Measurements from ENCODE around the gene PILRB.
"Not testable (repeated sequence)": the region's sequence is repeated elsewhere in the genome, so short reads cannot be mapped to it uniquely, and the experiment has no call there.

PILRB gene

GRCh38 chr7:100364480-100364879 lies 6.6 kb downstream of the PILRB start:
- H3K4me3 ChIP-seq (ENCODE audit: low read length), result no peak overlapping the region
- H3K9me3 ChIP-seq (ENCODE audit: control insufficient read depth, insufficient read depth, low read length), result no peaks in the 10 kb centered on the region
- no peak for TF ChIP-seq EZH2phosphoT487 (IDR thresholded peaks at IDR 0.05; ENCODE audit: borderline replicate concordance, low read length)
- H3K27ac ChIP-seq (ENCODE audit: low read depth, low read length), result no peak overlapping the region
- H3K9me2 ChIP-seq (replicated peaks; ENCODE audit: control insufficient read depth, low read length), result no peaks in the 10 kb centered on the region
- H3K79me2 ChIP-seq (ENCODE audit: control insufficient read depth, low read length), result no peaks in the 10 kb centered on the region
- peaks cover 52% of the 10 kb centered on the region for H3K4me1 ChIP-seq (ENCODE audit: control insufficient read depth, low read length)
- no peaks in the 10 kb centered on the region for H4K20me1 ChIP-seq (ENCODE audit: control insufficient read depth, insufficient read depth, low read depth, low read length)
- H3F3A ChIP-seq (ENCODE audit: control insufficient read depth, insufficient read depth), result peaks cover 52% of the 10 kb centered on the region
- H3K4me2 ChIP-seq (ENCODE audit: low read length), result no peak overlapping the region
- peaks cover 55% of the 10 kb centered on the region for H3K36me3 ChIP-seq (ENCODE audit: control insufficient read depth, low read length)
- H3K27me3 ChIP-seq (ENCODE audit: control insufficient read depth, low read length), result no peaks in the 10 kb centered on the region

GRCh38 chr7:100365998-100366367 lies 8.1 kb downstream of the PILRB start:
- not testable (repeated sequence) for H3K9me3 ChIP-seq (ENCODE audit: control insufficient read depth, insufficient read depth, low read length); H3K27me3 ChIP-seq (ENCODE audit: control insufficient read depth, low read length); H4K20me1 ChIP-seq (ENCODE audit: control insufficient read depth, insufficient read depth, low read depth, low read length); H3K79me2 ChIP-seq (ENCODE audit: control insufficient read depth, low read length); H3K9me2 ChIP-seq (replicated peaks; ENCODE audit: control insufficient read depth, low read length)
- Histone ChIP-seq H3F3A (ENCODE audit: control insufficient read depth, insufficient read depth) (peaks cover 56% of the 10 kb centered on the region), H3K27ac (ENCODE audit: low read depth, low read length) (peak overlapping the region; percentile 92), H3K4me3 (ENCODE audit: low read length) (peak overlapping the region; percentile 56), H3K4me1 (ENCODE audit: control insufficient read depth, low read length) (peaks cover 67% of the 10 kb centered on the region), H3K36me3 (ENCODE audit: control insufficient read depth, low read length) (peaks cover 41% of the 10 kb centered on the region), H3K4me2 (ENCODE audit: low read length) (peak overlapping the region; percentile 71)

GRCh38 chr7:100366411-100367250 lies 8.7 kb downstream of the PILRB start:
- Histone ChIP-seq H3K36me3 (ENCODE audit: control insufficient read depth, low read length) (peaks cover 35% of the 10 kb centered on the region), H3K9me3 (ENCODE audit: control insufficient read depth, insufficient read depth, low read length) (no peaks in the 10 kb centered on the region), H3K4me2 (ENCODE audit: low read length) (peak overlapping the region; percentile 71), H3K27me3 (ENCODE audit: control insufficient read depth, low read length) (no peaks in the 10 kb centered on the region), H3F3A (ENCODE audit: control insufficient read depth, insufficient read depth) (peaks cover 59% of the 10 kb centered on the region), H3K4me1 (ENCODE audit: control insufficient read depth, low read length) (peaks cover 73% of the 10 kb centered on the region), H3K4me3 (ENCODE audit: low read length) (peak overlapping the region; percentile 56), H3K27ac (ENCODE audit: low read depth, low read length) (peak overlapping the region; percentile 92), H3K79me2 (ENCODE audit: control insufficient read depth, low read length) (no peaks in the 10 kb centered on the region), H3K9me2 (replicated peaks; ENCODE audit: control insufficient read depth, low read length) (no peaks in the 10 kb centered on the region), H4K20me1 (ENCODE audit: control insufficient read depth, insufficient read depth, low read depth, low read length) (no peaks in the 10 kb centered on the region)
- TF ChIP-seq CTCF (IDR thresholded peaks at IDR 0.05; ENCODE audit: low read depth, low read length, poor library complexity, severe bottlenecking) (no peak), EZH2phosphoT487 (IDR thresholded peaks at IDR 0.05; ENCODE audit: borderline replicate concordance, low read length) (no peak)

GRCh38 chr7:100367251-100367620 lies 9.3 kb downstream of the PILRB start:
- peaks cover 30% of the 10 kb centered on the region for H3K36me3 ChIP-seq (ENCODE audit: control insufficient read depth, low read length)
- peak overlapping the region; percentile 92 for H3K27ac ChIP-seq (ENCODE audit: low read depth, low read length)
- H3K9me3 ChIP-seq (ENCODE audit: control insufficient read depth, insufficient read depth, low read length), result no peaks in the 10 kb centered on the region
- no peak for TF ChIP-seq EZH2phosphoT487 (IDR thresholded peaks at IDR 0.05; ENCODE audit: borderline replicate concordance, low read length)
- TF ChIP-seq CTCF (IDR thresholded peaks at IDR 0.05; ENCODE audit: low read depth, low read length, poor library complexity, severe bottlenecking), result no peak
- H3F3A ChIP-seq (ENCODE audit: control insufficient read depth, insufficient read depth), result peaks cover 53% of the 10 kb centered on the region
- peak overlapping the region; percentile 71 for H3K4me2 ChIP-seq (ENCODE audit: low read length)
- peaks cover 80% of the 10 kb centered on the region for H3K4me1 ChIP-seq (ENCODE audit: control insufficient read depth, low read length)
- H4K20me1 ChIP-seq (ENCODE audit: control insufficient read depth, insufficient read depth, low read depth, low read length), result no peaks in the 10 kb centered on the region
- H3K27me3 ChIP-seq (ENCODE audit: control insufficient read depth, low read length), result no peaks in the 10 kb centered on the region
- no peaks in the 10 kb centered on the region for H3K79me2 ChIP-seq (ENCODE audit: control insufficient read depth, low read length)
- peak overlapping the region; percentile 56 for H3K4me3 ChIP-seq (ENCODE audit: low read length)
- no peaks in the 10 kb centered on the region for H3K9me2 ChIP-seq (replicated peaks; ENCODE audit: control insufficient read depth, low read length)
